HepG2 (cell line): ENCODE data around the gene HHATL. TPM values are rescaled to one million over a fixed set of nuclear protein-coding genes. Genes with fewer than 3 reads are reported as not detected.

Experiments used
- ARNT ChIP-seq: fragments of 450-650 bp; IDR thresholded peaks from 2 replicates; pipeline ENCODE4 v1.6.1; 2017
- ARNT2 ChIP-seq: sonication (generic); formaldehyde crosslinking; IDR thresholded peaks from 2 replicates; pipeline ENCODE4 v1.8.0; 2022; ENCODE audit warnings: mild to moderate bottlenecking, low read depth, missing genetic modification reagents, moderate library complexity
- CEBPB ChIP-seq: IDR thresholded peaks from 2 replicates; pipeline ENCODE4 v1.6.1; 2011; ENCODE audit warnings: low read depth, low read length, improper control_type of control experiment, borderline replicate concordance
- EED ChIP-seq: sonication (generic); formaldehyde crosslinking; IDR thresholded peaks from 2 replicates; pipeline ENCODE4 v1.5.0; 2020; ENCODE audit warnings: mild to moderate bottlenecking, missing genetic modification reagents
- FOXK1 ChIP-seq: sonication (generic); formaldehyde crosslinking; IDR thresholded peaks from 2 replicates; pipeline ENCODE4 v1.4.0; 2020; ENCODE audit warnings: low read depth, missing genetic modification reagents, borderline replicate concordance
- HOXA7 ChIP-seq: sonication (generic); formaldehyde crosslinking; IDR thresholded peaks from 2 replicates; pipeline ENCODE4 v1.8.1; 2022; ENCODE audit warnings: mild to moderate bottlenecking, missing genetic modification reagents, moderate library complexity
- IRF9 ChIP-seq: sonication (generic); formaldehyde crosslinking; IDR thresholded peaks from 2 replicates; pipeline ENCODE4 v1.8.0; 2022; ENCODE audit warnings: missing genetic modification reagents, mild to moderate bottlenecking, borderline replicate concordance
- NCOR1 ChIP-seq: fragments of 200-600 bp; sonication (generic); IDR thresholded peaks from 2 replicates; pipeline ENCODE4 v1.7.0; 2017; ENCODE audit warnings: antibody characterized with exemption, low read length, borderline replicate concordance
- NR2F6 ChIP-seq, 2 experiments: IDR thresholded peaks; 2 replicates each; pipeline ENCODE4 v1.6.1; 2016; ENCODE audit warnings: antibody characterized with exemption in 1 of 2, mild to moderate bottlenecking in 1 of 2
- PAX8 ChIP-seq: sonication (generic); formaldehyde crosslinking; IDR thresholded peaks from 2 replicates; pipeline ENCODE4 v1.8.0; 2022; ENCODE audit warnings: mild to moderate bottlenecking, missing genetic modification reagents, borderline replicate concordance
- SAP130 ChIP-seq: IDR thresholded peaks from 2 replicates; pipeline ENCODE4 v1.6.1; 2016; ENCODE audit warnings: low read depth
- SNRNP70 ChIP-seq: fragments of 200-400 bp; formaldehyde crosslinking; IDR thresholded peaks from 2 replicates; pipeline ENCODE4 v1.6.1; 2017; ENCODE audit warnings: mild to moderate bottlenecking, low read depth, low read length, moderate library complexity
- SP1 ChIP-seq, 2 experiments: fragments of 450-650 bp in 1 of 2; sonication (generic) in 1 of 2; formaldehyde crosslinking in 1 of 2; IDR thresholded peaks; 2 replicates each; pipeline versions ENCODE4 v1.4.0 to v1.6.1; 2016 to 2020; ENCODE audit warnings: missing genetic modification reagents in 1 of 2
- TCF7L2 ChIP-seq: IDR thresholded peaks from 2 replicates; pipeline ENCODE4 v1.6.1; 2011; ENCODE audit warnings: mild to moderate bottlenecking, low read depth, low read length, moderate library complexity
- TEAD2 ChIP-seq: sonication (generic); formaldehyde crosslinking; IDR thresholded peaks from 2 replicates; pipeline ENCODE4 v1.9.0; 2021; ENCODE audit warnings: missing genetic modification reagents
- XBP1 ChIP-seq: sonication (generic); formaldehyde crosslinking; IDR thresholded peaks from 2 replicates; pipeline ENCODE4 v1.5.0; 2020; ENCODE audit warnings: missing genetic modification reagents
- YEATS4 ChIP-seq: sonication (generic); formaldehyde crosslinking; IDR thresholded peaks from 2 replicates; pipeline ENCODE4 v1.4.0; 2020; ENCODE audit warnings: missing genetic modification reagents, borderline replicate concordance
- ZNF326 ChIP-seq: sonication (generic); formaldehyde crosslinking; IDR thresholded peaks from 2 replicates; pipeline ENCODE4 v1.4.0; 2020; ENCODE audit warnings: missing genetic modification reagents, borderline replicate concordance
- ZNF431 ChIP-seq: sonication (generic); formaldehyde crosslinking; IDR thresholded peaks from 2 replicates; pipeline ENCODE4 v1.9.0; 2022; ENCODE audit warnings: missing genetic modification reagents, low read depth, mild to moderate bottlenecking, borderline replicate concordance
- ZNF790 ChIP-seq: sonication (generic); formaldehyde crosslinking; IDR thresholded peaks from 2 replicates; pipeline ENCODE4 v1.8.0; 2022; ENCODE audit warnings: missing genetic modification reagents, mild to moderate bottlenecking, borderline replicate concordance
- ZSCAN29 ChIP-seq: sonication (generic); formaldehyde crosslinking; conservative IDR thresholded peaks from 2 replicates; pipeline ENCODE4 v1.4.0; 2020; ENCODE audit warnings: mild to moderate bottlenecking, missing genetic modification reagents
- polyA plus RNA-seq, 8 experiments: library from polyadenylated mRNA; depleted of rRNA in 3 of 8; stranded (reverse) in 7 of 8; unstranded in 1 of 8; fragments of >200 nt; fragmentation: Illumina TruSeq in 4 of 8; extraction: Trizol in 4 of 8; gene quantifications; 2 replicates each; pipeline versions ENCODE4 v1.2.1 to v1.2.3, GENCODE V29; 2011 to 2016; ENCODE audit warnings: low read depth in 4 of 8, missing spikeins in 1 of 8, mixed read lengths in 1 of 8; ENCODE audit not compliant: insufficient read depth in 1 of 8
- total RNA-seq, 5 experiments: library from RNA; depleted of rRNA; stranded (reverse); fragments of >200 nt; fragmentation: Illumina TruSeq; extraction: Trizol; gene quantifications; 2 replicates each; pipeline ENCODE4 v1.2.3, GENCODE V29; 2016; ENCODE audit warnings: low read depth in 1 of 5
- TF ChIP-seq, protein P1 (sequence below): sonication (generic); formaldehyde crosslinking; IDR thresholded peaks from 2 replicates; pipeline ENCODE4 v1.4.0; 2020; ENCODE audit warnings: missing genetic modification reagents, borderline replicate concordance
- TF ChIP-seq, protein P2 (sequence below): sonication (generic); formaldehyde crosslinking; IDR thresholded peaks from 2 replicates; pipeline ENCODE4 v1.9.0; 2022; ENCODE audit warnings: missing genetic modification reagents, mild to moderate bottlenecking, borderline replicate concordance

The HHATL gene
- total and polyA plus RNA-seq, 2 of the 13 experiments (the other 11 are each of a cell fraction or from before 2014, with no cell fraction given): 0.26 TPM; not detected in 1

DNA sequence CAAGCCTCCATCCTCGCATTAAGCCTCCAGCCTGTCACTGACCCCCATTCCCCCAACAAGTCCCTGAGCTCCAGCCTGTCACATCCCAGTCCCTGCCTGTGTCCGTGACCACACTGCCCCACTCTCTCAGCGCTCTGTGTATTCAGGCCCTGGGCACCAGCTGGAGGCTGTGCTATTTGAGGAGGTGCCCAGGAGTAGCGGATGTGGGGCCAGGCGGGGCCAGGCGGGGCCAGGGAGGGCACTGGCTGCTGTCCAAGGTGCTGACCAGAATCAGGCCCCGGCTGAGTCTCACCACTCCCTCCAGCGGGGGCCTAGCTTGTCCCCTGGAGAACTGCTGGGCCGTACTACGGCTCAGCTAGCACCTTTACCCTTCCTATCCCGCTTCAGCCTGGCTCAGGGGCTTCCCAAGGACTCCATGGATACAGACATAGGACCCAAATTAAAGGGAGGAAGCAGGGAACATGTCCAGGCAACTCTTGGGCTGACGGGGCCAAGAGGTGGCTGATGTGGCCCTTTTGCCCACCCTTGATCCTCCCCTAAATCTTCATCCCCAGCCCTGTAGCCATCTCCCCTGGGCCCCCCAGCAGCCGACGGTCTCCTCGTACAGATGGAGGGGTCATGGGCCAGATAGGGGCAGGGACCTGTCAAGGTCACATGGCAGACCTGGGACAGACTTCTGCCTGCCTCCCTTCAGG is 1.1 kb downstream of the HHATL start (continued):
- TF ChIP-seq, protein P1, sequence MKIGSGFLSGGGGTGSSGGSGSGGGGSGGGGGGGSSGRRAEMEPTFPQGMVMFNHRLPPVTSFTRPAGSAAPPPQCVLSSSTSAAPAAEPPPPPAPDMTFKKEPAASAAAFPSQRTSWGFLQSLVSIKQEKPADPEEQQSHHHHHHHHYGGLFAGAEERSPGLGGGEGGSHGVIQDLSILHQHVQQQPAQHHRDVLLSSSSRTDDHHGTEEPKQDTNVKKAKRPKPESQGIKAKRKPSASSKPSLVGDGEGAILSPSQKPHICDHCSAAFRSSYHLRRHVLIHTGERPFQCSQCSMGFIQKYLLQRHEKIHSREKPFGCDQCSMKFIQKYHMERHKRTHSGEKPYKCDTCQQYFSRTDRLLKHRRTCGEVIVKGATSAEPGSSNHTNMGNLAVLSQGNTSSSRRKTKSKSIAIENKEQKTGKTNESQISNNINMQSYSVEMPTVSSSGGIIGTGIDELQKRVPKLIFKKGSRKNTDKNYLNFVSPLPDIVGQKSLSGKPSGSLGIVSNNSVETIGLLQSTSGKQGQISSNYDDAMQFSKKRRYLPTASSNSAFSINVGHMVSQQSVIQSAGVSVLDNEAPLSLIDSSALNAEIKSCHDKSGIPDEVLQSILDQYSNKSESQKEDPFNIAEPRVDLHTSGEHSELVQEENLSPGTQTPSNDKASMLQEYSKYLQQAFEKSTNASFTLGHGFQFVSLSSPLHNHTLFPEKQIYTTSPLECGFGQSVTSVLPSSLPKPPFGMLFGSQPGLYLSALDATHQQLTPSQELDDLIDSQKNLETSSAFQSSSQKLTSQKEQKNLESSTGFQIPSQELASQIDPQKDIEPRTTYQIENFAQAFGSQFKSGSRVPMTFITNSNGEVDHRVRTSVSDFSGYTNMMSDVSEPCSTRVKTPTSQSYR: peak; percentile 52; the same call in 1 of the 2 replicates
- TF ChIP-seq ARNT (no peak), ZNF326 (CRISPR knock-in tag) (no peak), YEATS4 (CRISPR knock-in tag) (peak; percentile 46; the same call in 1 of the 2 replicates), ZSCAN29 (CRISPR knock-in tag) (no peak), NCOR1 (no peak), SP1 (IDR thresholded peaks at IDR 0.05) (no peak), SP1 (CRISPR knock-in tag; IDR thresholded peaks at IDR 0.05) (no peak), SAP130 (CRISPR knock-in tag) (peak; percentile 68), TEAD2 (CRISPR knock-in tag) (no peak), FOXK1 (CRISPR knock-in tag) (peak; percentile 62; the same call in 1 of the 2 replicates), EED (CRISPR knock-in tag) (peak; percentile 61; the same call in 1 of the 2 replicates), ARNT2 (CRISPR knock-in tag) (peak; percentile 92), CEBPB (no peak), TCF7L2 (no peak), SNRNP70 (no peak), IRF9 (CRISPR knock-in tag) (peak; percentile 32; the same call in 1 of the 2 replicates), ZNF431 (peak; percentile 80; the same call in 1 of the 2 replicates), NR2F6 (IDR thresholded peaks at IDR 0.05) (no peak), NR2F6 (CRISPR knock-in tag; IDR thresholded peaks at IDR 0.05) (0 out of 2 replicates have a peak, but pooled peaks have one; percentile 55), HOXA7 (CRISPR knock-in tag) (0 out of 2 replicates have a peak, but pooled peaks have one; percentile 9), PAX8 (CRISPR knock-in tag) (peak; percentile 49; the same call in 1 of the 2 replicates), XBP1 (CRISPR knock-in tag) (peak; percentile 77; the same call in 1 of the 2 replicates), ZNF790 (peak; percentile 93; the same call in 1 of the 2 replicates)
- TF ChIP-seq, protein P2, sequence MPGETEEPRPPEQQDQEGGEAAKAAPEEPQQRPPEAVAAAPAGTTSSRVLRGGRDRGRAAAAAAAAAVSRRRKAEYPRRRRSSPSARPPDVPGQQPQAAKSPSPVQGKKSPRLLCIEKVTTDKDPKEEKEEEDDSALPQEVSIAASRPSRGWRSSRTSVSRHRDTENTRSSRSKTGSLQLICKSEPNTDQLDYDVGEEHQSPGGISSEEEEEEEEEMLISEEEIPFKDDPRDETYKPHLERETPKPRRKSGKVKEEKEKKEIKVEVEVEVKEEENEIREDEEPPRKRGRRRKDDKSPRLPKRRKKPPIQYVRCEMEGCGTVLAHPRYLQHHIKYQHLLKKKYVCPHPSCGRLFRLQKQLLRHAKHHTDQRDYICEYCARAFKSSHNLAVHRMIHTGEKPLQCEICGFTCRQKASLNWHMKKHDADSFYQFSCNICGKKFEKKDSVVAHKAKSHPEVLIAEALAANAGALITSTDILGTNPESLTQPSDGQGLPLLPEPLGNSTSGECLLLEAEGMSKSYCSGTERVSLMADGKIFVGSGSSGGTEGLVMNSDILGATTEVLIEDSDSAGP (CRISPR knock-in tag): peak; percentile 57; the same call in 1 of the 2 replicates
